Stimulated activated CD8-positive, alpha-beta memory T cell treated with anti-CD3 and anti-CD28 coated beads, Interleukin-4, amount 100 ng/mL, for 24 hours (primary cell): ENCODE results near the gene CPSF3.

ENCODE experiments used
- DNase-seq: peaks from one replicate; pipeline ENCODE4 v3.0.0-alpha.2; 2020; ENCODE audit warnings: low read depth

Gene CPSF3

DNA sequence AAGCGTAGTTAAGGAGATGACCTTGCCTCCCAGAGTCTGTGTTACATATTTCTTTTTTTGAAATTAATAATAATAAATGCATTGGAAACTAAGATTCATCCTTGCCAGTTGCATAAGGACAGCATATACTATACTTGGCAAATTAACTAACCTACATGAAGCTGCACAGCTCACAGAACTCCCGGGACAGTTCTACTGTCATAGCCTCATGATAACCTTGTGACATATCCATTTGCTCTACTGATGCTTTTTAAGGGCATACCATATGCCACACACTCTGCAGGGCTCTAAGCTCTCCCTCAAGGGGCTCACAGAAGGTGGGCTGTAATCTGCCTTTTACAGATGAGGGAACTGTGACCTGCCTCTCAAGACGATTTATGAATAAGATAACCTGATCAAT, 3.9 kb upstream of the CPSF3 start:
- DNase-seq = no peak

DNA sequence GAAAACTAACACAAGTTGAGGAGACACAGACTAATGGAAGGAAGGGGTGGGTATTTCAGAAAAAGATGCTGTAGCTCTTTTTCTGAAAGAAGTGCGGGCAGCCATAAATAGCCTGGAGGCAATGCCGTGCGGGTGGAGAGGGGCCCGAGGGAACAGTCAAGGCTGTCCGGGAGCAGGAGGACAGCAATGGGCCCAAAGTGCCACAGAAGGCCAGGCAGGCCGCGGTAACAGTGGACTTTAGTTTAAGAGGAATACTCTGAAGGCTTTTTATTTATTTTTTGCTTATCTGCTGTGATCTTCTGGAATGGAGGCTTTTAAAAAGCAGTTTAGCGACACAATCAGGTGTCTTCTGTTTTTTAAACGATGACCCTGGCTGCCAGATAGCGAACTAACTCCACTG, 3.0 kb upstream of the CPSF3 start:
- DNase-seq = no peak

DNA sequence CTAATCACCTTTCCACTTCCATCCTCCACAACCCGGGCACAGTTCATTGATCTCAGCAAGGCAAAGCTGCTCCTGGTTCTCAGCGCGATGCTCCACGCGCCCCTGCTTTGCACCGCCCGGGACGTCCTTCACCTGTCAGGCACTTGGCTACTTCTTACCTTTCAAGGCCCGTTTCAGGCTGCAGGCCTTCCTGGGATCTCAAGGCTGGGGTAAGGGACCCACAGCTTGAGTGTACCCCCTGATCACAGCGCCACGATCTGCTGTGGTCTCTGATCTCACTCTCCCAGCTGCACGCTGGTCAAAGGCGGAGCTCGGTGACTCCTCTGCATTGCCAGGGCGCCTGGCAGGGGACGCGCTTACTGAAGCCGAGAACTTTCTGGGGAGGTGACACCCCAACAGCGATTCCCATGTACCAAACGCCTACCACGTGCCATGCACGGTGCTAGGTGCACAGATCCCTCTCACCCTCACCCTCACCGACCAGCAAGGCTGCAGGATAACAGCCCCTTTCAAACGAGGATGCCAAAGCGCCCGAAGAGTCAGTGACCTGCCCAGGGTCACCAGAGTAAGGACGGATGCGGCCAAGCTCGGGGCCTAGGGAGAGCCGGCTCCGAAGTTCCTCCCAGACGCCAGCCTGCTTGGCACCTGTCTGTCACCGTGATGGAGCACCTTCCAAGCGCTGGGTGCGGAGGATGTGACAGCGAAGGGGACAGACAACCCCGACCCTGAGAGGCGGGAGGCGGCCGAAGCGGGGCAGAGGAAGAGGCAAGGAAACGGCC, 944 bp upstream of the CPSF3 start:
- peak; percentile 30 for DNase-seq

DNA sequence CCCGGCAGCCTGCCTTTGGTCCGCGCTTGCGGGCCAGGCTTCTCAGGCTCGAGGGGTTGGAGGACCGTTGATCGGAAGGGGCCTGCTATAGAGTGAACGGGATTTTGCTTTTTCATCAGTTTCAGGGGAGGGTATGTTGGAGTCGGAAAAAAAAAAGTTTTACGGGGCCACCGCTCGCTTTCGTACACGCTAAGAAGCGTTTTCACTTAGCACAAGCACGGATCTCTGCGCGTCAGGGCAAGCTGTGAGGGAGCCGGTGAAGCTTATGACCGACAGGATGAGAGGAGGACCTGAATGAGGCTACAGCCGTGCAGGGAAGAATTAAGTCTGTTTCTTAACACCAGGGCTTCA, 443 bp downstream of the CPSF3 start:
- DNase-seq = no peak

DNA sequence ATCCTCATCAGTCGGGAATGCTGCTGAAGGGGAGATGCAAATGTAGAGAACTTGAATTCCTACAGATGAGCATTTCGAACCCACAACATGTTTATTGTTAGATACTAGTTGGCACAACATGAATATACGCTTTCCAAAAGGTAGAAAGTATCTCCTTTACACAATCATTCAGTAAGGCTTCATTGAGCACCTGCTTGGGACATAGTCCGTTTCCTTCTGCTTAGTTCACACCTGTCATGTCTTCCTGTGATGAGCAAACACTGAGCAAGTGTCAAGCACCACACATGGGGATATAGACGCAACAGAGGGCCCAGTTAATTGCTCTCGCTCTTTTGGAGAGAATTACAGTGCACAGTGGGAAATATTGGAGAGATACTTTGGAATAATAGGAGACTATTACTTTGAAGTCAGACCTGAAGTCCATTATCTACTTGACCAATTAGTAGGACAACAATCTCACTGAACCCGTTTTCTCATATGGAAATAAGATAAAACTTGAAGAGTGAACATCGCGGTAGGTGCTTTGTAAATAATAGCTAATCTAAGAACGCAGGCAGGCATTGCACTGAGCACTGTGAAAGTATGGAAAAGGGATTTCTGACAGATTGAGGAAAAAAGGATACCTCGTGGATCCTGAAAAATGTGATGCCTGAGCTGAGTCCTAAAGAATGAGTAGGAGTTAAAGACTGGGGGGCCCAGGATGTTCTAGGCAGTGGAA, 1.2 kb downstream of the CPSF3 start:
- no peak for DNase-seq

DNA sequence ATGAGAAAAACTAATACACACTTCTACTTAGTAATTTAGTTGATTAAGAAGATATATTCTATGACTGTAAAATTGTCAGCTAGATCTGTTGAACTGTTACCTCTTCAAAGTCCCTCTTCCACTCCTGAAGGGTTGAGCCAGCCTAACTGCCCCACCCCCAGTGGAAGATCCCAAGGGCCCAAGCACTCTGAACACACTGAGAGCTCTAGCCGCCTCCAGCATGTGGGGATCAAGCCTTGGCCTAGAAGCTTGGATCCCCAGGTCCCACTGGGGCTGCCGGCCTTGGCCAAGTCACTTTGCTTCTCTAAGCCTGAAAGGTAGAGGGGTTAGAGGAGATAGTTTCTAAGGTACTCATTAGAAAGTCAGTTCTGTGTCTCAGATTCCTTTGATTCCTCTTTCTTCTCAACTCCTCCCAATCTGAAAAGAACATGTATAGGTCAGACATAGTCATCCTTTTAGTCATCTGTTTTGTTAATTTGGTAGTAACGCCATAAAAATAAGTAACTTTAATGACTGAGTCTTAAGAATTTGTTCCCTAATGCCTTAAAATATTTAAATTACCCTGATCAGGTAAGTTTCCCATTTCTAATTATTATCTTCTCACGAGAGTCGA, 5.6 kb downstream of the CPSF3 start:
- DNase-seq = no peak

DNA sequence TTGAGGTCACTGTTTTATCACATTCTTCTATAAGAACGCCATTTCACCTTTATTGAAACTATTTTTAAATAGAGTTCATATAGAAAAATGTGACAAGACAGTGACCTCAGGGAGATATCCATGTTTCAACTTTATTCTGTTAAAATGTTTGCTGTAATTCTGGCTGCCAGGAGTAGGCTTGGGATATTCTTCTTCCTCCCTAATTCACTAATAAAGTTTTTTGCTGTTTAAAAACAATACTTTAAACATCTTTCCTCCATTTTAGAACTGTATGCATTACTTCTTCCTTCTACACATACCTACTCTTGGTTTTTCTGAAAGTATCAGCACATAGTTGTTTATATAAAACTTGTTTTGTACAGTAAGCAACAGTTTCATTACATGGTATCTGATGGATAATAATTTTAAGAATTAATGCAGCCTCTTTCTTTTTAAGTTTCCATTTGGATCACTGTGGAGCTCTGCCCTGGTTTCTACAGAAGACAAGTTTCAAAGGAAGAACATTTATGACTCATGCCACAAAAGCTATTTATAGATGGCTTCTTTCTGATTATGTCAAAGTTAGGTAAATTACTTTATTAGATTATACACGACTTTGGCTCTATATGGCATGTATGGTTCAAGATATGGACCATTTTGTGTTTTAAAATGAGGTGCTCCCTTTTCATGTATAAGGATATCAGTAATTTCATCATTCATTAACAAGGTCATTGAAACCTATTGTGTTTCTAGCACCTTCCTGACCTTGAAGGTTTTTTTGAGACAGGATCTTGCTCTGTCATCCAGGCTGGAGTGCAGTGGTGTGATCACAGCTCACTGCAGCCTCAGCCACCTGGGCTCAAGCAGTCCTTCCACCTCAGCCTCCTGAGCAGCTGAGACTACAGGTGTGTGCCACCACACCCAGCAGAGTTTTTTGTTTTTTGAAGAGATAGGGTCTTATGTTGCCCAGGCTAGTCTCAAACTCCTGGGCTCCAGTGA, 7.2 kb downstream of the CPSF3 start:
- no peak for DNase-seq

DNA sequence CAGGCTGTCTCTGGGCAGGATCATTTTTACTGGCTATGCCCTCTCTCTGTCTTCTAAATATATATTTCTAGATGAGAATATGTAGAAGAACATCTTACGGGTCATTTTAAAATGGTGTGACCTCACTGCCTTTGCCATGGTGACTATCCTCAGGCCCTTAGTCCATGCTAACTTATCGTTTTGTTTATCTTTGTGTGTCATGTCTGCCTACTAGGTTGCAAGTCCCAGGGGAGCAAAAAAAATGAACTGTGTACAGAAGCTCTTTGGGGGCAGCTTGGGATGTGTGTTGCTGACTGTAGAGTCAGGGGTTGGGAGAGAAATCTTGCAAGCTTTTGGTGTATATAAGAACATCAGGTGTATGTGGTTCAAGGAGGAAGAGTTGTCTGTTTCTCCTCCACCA, 11.0 kb downstream of the CPSF3 start:
- no peak for DNase-seq

DNA sequence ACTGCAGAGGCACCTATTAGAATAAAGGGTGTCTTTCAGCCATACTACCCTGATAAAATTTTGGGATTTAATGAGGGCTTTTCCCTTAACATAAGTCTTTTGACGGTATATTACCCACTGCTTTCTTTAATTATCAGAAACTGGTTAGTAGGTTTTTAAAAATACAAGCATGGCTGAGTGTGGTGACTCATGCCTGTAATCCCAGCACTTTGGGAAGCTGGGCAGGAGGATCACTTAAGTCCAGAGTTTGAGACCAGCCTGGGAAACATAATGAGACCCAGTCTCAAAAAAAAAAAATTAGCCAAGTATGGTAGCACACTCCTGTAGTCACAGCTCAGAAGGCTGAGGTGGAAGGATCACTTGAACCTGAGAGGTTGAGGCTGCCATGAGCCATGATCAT, 16.1 kb downstream of the CPSF3 start:
- no peak for DNase-seq

DNA sequence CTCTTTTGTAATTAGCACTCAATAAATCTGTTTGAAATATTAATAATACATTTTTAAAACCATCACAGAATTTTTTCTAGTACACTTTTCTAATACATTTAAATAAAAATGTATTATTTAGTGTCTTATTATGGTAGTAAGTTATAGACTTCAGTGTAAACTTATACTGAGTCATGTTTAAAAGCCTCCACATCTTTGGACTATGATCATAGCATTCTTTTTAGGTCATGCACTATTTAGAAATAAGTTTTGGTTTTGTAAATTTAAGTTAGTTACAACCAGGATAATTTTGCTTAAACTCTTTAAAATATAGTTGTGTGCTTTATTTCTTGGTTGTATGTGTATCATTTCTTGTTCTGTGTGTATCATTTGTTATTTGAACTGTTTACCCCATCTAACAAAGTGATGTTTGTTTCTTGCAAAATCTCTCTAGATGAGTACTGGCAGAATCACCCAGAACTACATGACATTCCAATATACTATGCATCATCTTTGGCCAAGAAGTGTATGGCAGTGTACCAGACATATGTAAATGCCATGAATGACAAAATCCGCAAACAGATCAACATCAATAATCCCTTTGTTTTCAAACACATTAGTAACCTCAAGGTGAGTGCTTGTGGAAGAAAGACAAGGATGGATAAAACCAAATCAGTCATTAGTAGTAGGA, 16.7 kb downstream of the CPSF3 start:
- no peak for DNase-seq

DNA sequence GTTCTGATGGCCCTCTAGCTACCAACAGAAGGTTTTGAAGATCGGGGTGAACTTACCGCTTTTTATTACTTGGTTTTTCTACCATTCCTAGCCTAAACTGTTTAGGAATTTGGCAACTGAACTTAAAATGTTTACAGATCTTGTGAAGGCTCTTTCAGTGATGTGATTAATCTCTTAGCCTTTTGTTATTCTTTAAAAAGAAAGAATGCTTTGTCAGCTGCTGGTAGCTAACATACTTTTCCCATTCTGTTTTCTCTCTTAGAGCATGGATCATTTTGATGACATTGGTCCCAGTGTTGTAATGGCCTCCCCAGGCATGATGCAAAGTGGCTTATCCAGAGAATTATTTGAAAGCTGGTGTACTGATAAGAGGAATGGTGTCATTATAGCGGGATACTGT, 18.1 kb downstream of the CPSF3 start:
- DNase-seq = no peak

DNA sequence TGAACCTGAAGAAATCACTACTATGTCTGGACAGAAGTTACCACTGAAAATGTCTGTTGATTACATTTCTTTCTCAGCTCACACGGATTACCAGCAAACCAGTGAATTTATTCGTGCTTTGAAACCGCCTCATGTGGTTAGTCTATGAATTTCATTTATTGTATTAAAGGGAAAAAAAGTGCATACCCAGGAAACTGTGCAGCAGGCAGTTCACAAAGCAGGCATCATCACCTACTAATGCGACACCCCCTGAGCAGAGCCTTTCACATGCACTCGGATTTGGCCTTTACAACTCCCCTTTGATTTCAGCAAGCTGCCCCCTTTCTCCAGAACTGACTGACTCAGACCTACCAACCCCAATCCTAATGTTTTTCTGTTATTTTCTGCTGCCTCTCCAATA, 20.1 kb downstream of the CPSF3 start:
- DNase-seq = no peak

DNA sequence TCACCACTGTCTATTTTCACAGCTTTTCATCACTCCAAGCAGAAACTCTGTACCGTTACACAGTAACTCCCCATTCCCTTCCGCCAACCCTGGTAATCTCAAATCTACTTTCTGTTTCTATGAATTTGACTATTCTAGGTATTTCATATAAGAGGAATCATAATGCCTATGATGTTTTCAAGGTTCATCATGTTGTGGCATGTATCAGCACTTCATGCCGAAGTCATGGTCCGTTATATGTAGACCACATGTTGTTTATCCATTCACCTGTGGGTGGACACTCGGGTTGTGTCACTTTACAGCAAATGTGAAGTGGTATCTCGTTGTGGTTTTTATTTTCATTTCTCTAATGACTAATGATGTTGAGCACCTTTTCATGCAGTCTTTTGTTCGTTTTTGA, 21.6 kb downstream of the CPSF3 start:
- DNase-seq = no peak

DNA sequence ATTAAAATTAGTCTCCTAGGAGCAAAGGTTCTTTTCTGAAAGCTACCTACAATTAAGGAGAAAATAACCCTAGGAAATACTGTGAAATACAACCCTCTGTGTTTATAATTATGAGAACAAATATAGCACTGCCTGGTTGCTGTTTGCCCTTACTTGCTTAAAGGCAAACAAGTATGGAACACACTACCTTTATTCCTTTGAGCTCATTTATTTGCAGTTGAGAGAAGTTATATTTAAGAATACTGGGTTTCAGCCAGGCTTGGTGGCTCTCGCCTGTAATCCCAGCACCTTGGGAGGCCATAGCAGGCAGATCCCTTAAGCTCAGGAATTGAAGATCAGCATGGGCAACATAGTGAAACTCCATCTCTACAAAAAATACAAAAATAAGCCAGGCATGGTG, 27.8 kb downstream of the CPSF3 start:
- no peak for DNase-seq

DNA sequence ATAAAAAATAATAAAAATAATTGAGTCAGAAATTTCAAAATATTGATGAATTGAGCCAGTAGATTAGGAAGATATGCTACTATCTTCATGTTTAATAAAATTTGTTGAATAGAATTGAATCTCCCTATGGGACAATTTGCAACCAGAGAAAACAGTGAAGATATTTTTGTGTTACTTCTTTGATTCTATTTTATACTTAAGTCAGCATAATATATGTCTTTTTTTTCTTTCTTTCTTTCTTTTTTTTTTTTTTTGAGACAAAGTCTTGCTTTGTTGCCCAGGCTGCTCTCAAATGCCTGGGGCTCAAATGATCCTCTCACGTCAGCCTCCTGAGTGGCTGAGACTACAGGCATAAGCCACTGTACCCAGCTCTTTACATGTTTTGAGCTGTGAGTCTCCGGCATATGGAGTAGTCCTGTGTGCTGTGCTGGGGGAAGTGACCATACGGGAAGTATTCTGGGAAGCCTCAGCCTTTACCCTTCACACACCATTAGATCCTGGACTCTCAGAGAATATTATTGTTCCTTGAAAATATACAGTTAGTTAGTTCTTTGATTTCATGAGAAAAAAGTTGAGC, 37.1 kb downstream of the CPSF3 start:
- no peak for DNase-seq

DNA sequence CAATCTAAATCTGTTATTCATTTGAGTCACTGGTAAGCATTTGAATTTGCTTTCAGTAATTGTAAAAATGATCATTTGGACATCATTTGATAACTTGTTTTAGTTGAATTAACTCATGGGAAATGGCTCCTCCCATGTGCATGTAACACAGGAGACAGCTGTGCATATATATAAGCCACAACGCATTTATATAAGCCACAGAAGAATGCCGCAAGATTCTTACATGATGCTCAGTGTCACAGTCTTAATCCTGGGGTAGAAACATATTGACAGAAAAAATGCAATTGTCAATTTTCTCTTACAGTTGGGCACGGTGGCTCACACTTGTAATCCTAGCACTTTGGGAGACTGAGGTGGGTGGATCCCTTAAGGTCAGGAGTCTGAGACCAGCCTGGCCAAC, 37.6 kb downstream of the CPSF3 start:
- DNase-seq = no peak

DNA sequence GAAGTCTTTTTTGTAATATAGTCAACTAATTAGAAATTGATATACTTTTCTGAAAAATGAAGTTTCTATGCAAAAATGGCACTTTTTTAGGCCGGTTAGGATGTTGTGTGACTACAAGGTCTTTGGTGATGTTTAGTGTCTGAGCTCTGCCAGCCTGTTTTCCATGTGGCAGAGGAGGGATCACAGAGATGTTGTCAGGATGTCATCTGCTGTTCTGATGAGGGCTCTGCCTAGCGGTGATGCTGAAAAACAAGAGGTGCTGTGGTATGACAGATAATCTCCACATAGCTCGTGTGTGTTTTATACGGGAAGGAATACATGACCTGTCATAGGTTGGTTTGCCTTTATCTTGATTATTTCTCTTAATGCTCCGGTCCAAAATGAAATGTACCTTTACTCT, 38.9 kb downstream of the CPSF3 start:
- DNase-seq = no peak

DNA sequence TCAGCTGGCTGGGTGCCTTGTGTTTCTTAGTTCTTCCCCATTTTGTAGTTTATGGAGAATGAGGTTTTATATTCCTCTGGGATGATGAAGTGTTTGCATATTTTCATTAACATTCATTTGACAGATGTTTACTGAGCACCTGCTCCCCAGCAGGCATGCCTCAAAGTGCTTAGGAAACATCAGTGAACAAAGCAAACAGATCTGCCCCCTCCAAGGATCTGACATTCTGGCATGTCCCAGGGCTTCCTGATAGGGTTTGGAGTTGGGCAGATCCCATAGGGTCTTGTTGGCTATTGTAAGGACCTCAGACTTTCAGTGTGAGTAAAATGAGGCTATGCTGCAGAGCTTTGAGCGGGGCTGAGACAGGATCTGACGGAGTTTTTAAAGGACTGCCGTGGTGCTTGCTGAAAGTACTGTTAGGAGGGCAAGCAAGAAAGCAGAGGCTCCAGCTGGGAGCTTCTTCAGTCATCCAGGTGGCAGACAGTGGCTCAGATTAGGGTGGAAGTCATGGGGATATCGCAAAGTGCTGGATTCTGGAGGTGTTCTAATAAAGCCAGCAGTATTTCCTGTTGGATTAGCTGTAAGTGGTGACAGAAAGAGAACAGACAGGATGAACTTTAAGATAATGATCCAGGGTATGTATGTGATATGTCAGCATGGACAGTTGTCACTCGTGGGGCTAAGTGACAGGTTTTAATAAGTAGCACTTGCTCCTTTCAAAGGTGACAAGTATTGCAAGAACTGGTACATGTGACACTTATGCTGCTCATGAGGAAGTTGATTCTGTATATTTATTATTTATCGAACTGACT, 39.6 kb downstream of the CPSF3 start:
- DNase-seq = no peak

DNA sequence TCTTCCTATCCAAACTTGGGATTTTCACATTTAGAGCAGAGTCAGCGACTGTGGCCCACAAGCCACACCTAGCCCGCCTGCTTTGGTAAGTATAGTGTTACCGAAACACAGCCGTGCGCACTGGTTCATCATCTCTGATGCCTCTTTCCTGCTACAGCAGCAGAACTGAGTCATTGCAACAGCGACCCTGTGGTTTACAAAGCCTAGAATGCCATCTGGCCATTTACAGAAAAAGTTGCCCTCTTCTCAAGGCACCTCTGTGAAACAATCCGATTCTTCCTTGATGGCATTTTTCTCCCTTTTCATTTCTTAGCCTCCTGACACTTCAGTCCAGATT, 40.2 kb downstream of the CPSF3 start:
- no peak for DNase-seq

DNA sequence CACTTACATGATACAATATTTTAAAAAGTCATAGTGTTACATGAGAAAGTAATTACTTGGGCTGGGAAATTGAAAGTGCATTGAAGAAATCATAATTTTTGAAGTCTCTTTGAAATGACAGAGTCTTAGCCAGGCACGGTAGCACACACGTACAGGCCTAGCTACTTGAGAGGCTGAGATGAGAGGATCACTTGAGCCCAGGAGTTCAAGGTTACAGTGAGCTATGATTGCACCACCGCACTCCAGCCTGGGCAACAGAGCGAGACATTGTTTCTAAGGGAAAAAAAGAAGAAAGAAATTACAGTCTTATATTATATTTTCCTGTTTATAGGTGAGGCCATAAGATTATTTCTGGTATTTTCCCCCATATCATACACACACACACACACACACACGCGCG, 41.7 kb downstream of the CPSF3 start:
- DNase-seq = no peak
